GM12864 (cell line): ENCODE measurements around the gene ZFP62.
A peak's percentile ranks its signal among the peaks of the same experiment; 100 is the strongest.

ENCODE experiments used
- DNase-seq: peaks from one replicate; pipeline ENCODE4 v3.0.0-alpha.2; 2011; ENCODE audit warnings: low read depth
- H3K4me3 ChIP-seq: 2 replicates; pipeline ENCODE4 v1.5.1; 2011; ENCODE audit warnings: mild to moderate bottlenecking, low read depth, low read length, control low read depth
- CTCF ChIP-seq: IDR thresholded peaks from 2 replicates; pipeline ENCODE4 v1.5.1; 2011; ENCODE audit warnings: low read depth, mild to moderate bottlenecking, moderate library complexity, low read length, control low read depth, inconsistent platforms; ENCODE audit errors: missing control alignments

ZFP62 gene

GRCh38 chr5:180874804-180875582 lies 13.9 kb upstream of the ZFP62 start:
- DNase-seq, result no peak
- no peak for TF ChIP-seq CTCF
- no peak overlapping the region for H3K4me3 ChIP-seq

- no peak overlapping the region; the same call in 1 of the 2 replicates for H3K4me3 ChIP-seq
- TF ChIP-seq CTCF, result no peak
- peak; percentile 63 for DNase-seq
These were observed 12.8 kb upstream of the ZFP62 start for GRCh38 chr5:180873615-180874520.

- TF ChIP-seq CTCF, result no peak
- no peak overlapping the region for H3K4me3 ChIP-seq
- DNase-seq, result no peak
These were observed 11.3 kb upstream of the ZFP62 start for GRCh38 chr5:180872419-180872818.

- no peak for TF ChIP-seq CTCF
- no peak overlapping the region for H3K4me3 ChIP-seq
- DNase-seq, result no peak
These were observed 9.4 kb upstream of the ZFP62 start for GRCh38 chr5:180870276-180871068.

- TF ChIP-seq CTCF, result no peak
- no peak overlapping the region for H3K4me3 ChIP-seq
These were observed 8.5 kb upstream of the ZFP62 start for GRCh38 chr5:180869587-180869986.

GRCh38 chr5:180868960-180869359 lies 7.9 kb upstream of the ZFP62 start:
- peak; percentile 75 for TF ChIP-seq CTCF
- no peak overlapping the region for H3K4me3 ChIP-seq
- DNase-seq, result peak; percentile 41

More at GRCh38 chr5:180869587-180869986, 8.5 kb upstream of the ZFP62 start:
- no peak for DNase-seq
